GM18508 (cell line): ENCODE data around the gene HDHD3.

Experiments used
- ATAC-seq: cut with Tn5 transposase; IDR thresholded peaks from one replicate; pipeline ENCODE4 v1.9.1; 2021; ENCODE audit warnings: moderate number of reproducible peaks; ENCODE audit not compliant: insufficient read depth, unreplicated experiment

The HDHD3 gene

DNA sequence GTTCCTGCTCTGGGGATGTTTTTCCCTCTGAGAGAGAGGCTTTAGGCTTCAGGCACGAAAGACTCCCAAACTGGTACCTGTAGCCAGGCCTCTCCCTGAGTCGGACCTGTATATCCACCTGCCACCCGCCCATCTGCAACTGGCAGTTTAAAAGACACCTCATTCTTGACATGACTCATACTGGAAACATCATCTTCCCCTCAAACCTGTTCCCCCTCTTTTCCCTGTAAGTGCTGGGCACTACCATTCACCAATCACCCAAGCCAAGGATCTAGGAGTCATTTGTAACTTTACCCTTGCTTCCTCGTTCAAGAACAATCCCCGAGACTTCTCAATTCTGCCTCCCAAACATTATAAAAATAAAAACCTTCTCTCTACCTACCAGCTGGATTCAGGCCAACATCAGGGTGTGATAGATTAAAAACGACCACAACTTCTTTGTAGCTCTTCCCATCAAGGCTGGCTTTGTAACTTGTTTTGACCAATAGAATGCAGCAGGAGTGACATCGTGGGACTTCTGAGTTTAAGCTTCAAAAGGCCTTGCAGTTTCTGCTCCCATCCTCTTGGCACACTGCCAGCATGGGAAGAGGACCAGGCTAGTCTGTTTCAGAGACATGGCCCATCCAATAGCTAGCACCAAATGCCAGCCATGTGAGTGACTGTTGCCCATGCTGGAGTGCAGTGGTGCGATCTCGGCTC is 34.9 kb downstream of the HDHD3 start:
- ATAC-seq, result no peak

DNA sequence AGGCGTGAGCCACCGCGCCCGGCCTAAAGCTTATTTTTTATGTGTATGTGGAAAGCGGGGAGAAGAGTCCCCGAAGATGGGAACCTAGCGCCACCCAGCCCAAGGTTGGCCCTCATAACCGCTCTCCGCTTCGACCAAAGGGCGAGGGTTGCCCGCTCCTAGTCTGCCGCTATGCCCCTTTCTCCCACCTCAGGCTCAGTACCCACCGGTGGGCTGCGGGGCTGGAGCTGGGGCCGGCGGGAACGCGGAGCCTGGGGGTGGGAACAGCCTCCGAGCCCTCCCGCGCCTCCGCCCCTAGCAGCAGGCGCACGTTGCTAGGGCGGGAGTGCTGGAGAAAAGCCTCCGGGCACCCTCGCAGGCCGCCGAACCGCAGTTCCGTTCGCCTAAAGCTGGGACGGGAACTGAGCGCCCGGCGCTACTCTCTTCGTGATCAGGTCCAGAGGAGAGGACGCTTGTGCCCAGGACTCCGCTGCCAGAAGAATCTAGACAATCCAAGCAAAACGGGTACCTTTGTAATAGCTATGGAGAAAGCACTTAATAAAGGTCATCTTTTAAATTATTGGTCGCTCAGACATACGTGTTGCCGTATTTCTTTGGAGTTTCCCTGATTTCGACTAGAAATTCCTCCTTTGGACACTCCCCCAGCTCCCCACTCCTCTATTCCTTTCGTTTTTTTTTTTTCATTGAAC is 36.6 kb downstream of the HDHD3 start, which contains the start of gene WDR31:
WDR31 (minus strand) TSS at position 265 of the 689 bp plus-strand sequence. CDS start 8,253 bp downstream, outside the sequence.
- peak; percentile 80 for ATAC-seq

DNA sequence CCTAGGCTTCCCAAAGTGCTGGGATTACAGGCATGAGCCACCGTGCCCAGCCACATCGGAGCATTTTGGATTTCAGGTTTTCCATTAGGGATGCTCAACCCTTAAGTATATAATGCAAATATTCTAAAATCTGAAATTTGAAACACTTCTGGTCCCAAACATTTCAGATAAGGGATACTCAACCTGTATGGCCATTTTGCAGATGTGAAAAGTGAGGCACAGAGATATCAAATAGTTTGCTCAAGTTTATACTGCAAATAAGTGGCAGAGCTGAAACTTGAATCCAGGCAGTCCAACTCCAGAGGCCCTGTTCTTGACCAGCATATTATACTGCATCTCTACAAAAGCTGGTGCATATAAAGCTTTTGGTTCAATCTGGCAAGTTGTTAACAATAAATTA is 39.1 kb downstream of the HDHD3 start:
- ATAC-seq, result no peak

DNA sequence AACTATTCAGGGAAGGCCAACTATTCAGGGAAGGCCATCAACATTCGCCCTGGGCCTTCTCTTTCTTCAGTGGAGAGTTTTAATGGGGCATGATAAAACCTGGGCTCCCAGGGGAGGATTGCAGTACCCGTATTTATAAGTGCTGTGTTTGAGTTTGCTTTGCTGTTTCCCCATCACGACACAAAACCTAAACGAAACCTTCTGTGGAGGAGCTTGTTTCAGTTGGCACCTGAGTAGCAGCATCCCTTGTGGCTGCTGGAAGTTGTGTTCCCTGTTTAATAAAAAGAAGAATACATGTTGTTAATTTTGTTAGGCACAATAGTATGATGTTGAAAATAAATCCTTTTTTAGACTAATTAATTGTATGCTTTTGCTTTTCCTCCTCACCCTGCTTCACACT is 45.0 kb downstream of the HDHD3 start:
- ATAC-seq, result no peak

DNA sequence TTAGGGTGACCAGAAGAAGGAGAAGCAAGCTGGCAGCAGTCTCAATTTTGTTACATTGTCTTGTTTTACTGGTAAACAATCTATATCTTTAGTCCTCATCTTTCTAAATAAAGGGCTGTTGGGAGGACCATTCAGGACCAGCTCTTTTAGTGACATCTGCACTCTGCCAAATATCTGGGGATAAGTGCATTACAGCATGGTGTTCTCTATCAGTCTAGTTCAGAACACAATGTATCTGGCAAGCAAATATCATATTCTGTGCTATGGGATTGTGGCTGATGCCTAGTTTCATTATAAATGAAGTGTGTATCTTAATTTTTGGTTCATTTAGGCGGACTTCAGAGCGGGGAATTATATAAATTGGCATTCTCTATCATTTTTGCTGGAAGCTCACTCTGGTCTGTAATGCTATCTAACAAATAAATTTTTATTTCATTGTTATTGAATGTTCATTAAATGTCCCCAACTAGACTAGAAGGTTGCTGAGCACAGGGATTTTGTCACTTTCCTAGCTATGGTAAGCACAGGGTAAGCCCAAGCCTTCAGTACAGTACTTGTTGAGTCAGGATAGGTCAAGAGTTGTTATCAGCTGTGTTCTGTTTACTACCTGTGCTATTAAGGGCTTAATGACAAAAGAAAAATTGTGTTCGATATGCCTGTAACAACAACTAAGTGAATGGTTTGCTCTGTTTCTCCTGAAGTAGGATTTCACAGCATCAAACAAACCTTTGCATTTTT is 48.6 kb downstream of the HDHD3 start:
- ATAC-seq, result no peak

DNA sequence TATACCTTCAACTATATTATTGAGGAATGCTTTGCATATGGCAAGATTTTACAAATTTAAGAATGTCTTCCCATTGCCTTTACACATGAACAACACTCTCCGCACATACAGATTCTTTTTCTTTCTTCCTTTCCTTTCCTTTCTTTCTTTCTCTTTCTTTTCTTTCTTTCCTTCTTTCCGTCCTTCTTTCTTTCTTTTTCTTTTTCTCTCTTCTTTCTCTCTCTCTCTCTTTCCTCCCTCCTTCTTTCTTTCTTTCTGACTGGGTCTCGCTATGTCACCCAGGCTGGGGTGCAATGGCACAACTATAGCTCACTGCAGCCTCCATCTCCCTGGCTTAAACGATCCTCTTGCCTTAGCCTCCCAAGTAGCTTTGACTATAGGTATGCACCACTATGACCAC is 50.6 kb downstream of the HDHD3 start:
- no peak for ATAC-seq
